Measurements from ENCODE around the gene FKBP3.

DNA sequence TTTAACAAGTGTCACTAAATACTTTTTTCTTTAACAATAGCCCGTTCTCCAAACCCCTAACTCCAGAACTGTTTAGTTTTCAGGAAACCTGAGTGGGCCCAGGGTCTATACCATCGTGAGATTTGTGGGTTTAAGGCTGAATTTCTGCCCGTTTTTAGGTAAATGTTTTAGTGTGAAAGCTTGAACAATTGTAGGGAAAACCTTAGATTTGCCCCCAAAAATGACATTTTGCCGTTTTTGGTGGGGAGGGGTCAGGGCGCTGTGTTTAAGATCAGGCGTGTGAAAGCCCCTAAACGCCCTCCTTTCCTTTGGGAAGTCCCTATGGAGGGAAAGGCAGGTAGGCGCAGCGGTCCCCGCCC lies 50.7 kb downstream of the FKBP3 start:
- TF ChIP-seq POLR2A (IDR thresholded peaks at IDR 0.05) = no peak
- TF ChIP-seq, protein P1, sequence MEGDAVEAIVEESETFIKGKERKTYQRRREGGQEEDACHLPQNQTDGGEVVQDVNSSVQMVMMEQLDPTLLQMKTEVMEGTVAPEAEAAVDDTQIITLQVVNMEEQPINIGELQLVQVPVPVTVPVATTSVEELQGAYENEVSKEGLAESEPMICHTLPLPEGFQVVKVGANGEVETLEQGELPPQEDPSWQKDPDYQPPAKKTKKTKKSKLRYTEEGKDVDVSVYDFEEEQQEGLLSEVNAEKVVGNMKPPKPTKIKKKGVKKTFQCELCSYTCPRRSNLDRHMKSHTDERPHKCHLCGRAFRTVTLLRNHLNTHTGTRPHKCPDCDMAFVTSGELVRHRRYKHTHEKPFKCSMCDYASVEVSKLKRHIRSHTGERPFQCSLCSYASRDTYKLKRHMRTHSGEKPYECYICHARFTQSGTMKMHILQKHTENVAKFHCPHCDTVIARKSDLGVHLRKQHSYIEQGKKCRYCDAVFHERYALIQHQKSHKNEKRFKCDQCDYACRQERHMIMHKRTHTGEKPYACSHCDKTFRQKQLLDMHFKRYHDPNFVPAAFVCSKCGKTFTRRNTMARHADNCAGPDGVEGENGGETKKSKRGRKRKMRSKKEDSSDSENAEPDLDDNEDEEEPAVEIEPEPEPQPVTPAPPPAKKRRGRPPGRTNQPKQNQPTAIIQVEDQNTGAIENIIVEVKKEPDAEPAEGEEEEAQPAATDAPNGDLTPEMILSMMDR (IDR thresholded peaks at IDR 0.05) = no peak
